Naive thymus-derived CD8-positive, alpha-beta T cell (primary cell): ENCODE measurements around the gene CDRT15L2. TPM values are rescaled to one million over a fixed set of nuclear protein-coding genes. Genes with fewer than 3 reads are reported as not detected.
"Not testable (repeated sequence)": the region's sequence is repeated elsewhere in the genome, so short reads cannot be mapped to it uniquely, and the experiment has no call there.

Experiments used
- ATAC-seq, 2 donors: fragments of 150-1000 bp; cut with Tn5 transposase in 1 of 2; sonication (Bioruptor Pico), chemical (Tn5 transposase) in 1 of 2; 1 replicate in 1 of 2; 2 replicates in 1 of 2; pipeline ENCODE4 v1.10.0; 2021; ENCODE audit warnings: mild to moderate bottlenecking in 2 of 2, moderate library complexity in 2 of 2
- POLR2A ChIA-PET: fragments of 350-600 bp; sonication (Branson Sonifier 250); formaldehyde crosslinking; loops from one replicate; lab custom pipeline; 2021; ENCODE audit warnings: antibody characterized with exemption; lab: Charles Lee
- DNase-seq, 10 donors: peaks; one replicate each; pipeline versions ENCODE4 v3.0.0 to v3.0.0-alpha.2; 2020 to 2022
- H3K27ac Mint-ChIP-seq, 10 donors: one replicate each; pipeline ENCODE4 v1.8.0; 2020 to 2022; ENCODE audit warnings: mild to moderate bottlenecking in 10 of 10, mixed read lengths in 10 of 10, moderate library complexity in 4 of 10, inconsistent platforms in 1 of 10
- H3K27me3 Mint-ChIP-seq, 5 donors: one replicate each; pipeline ENCODE4 v1.8.0; 2021 to 2022; ENCODE audit warnings: mixed read lengths in 5 of 5
- H3K36me3 Mint-ChIP-seq, 3 donors: one replicate each; pipeline ENCODE4 v1.8.0; 2020 to 2022; ENCODE audit warnings: mixed read lengths in 3 of 3, mild to moderate bottlenecking in 2 of 3, inconsistent platforms in 1 of 3
- H3K4me1 Mint-ChIP-seq, 4 donors: one replicate each; pipeline ENCODE4 v1.8.0; 2021 to 2022; ENCODE audit warnings: mixed read lengths in 4 of 4
- H3K4me3 Mint-ChIP-seq, 10 donors: one replicate each; pipeline ENCODE4 v1.8.0; 2020 to 2022; ENCODE audit warnings: mild to moderate bottlenecking in 10 of 10, mixed read lengths in 10 of 10, moderate library complexity in 6 of 10, inconsistent platforms in 1 of 10
- H3K9me3 Mint-ChIP-seq, 9 donors: one replicate each; pipeline ENCODE4 v1.8.0; 2020 to 2022; ENCODE audit warnings: mixed read lengths in 9 of 9, mild to moderate bottlenecking in 3 of 9, inconsistent platforms in 1 of 9, moderate library complexity in 1 of 9
- polyA plus RNA-seq, 3 donors: library from polyadenylated mRNA; unstranded; fragments of 300-500 nt; fragmentation: Illumina TruSeq; gene quantifications; one replicate each; pipeline ENCODE4 v1.2.3, GENCODE V29; 2021
- total RNA-seq, 8 experiments: library from RNA in 2 of 8; stranded (reverse) in 2 of 8; gene quantifications; one replicate each; pipeline ENCODE4 v1.2.3 and lab custom pipeline; 2021 to 2026

CDRT15L2 gene
- total and polyA plus RNA-seq, 5 experiments from 2014 or later: not detected

DNA sequence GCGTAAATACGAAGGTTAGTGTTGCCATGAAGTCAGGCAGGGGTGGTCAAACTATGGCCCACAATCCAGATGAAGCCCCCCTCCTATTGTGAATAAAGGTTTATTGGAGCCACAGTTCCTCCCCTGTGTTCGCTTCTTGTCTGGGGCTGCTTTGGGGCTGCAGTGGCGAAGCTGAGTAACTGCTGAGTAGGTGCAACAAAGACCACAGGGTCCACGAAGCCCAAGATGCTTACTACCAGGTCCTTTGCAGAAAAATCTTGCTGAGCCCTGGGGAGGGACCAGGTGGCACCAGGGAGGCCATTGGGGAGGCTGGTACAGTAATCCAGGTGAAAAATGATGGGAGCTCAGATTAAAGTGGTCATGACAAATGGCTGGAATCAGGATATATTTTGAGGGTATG lies 21.4 kb upstream of the CDRT15L2 start:
- H3K27me3 Mint-ChIP-seq, H3K4me1 Mint-ChIP-seq, H3K4me3 Mint-ChIP-seq, H3K27ac Mint-ChIP-seq, ATAC-seq, DNase-seq, H3K36me3 Mint-ChIP-seq, POLR2A ChIA-PET, H3K9me3 Mint-ChIP-seq: not testable (repeated sequence)

DNA sequence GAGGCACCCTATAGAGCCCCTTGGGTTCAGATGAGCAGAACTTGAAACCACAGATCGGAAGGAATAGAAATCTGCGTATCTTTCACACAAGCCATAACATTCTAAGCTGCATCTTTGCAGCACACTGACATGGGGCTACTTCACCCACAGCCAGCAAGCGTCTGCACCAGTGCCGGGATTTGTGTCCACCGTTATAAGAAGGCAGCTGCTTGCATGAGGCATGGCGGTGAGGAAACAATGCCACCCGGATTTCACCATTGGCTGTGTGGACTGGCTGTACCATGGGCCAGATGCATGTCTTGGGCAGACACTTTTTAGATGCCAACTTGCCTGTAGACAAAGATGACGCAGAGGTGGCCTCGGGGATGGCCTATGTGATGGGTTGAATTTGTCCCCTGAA lies 20.5 kb upstream of the CDRT15L2 start:
- H3K4me3 Mint-ChIP-seq, ATAC-seq, H3K27me3 Mint-ChIP-seq, H3K36me3 Mint-ChIP-seq, H3K4me1 Mint-ChIP-seq, H3K9me3 Mint-ChIP-seq, POLR2A ChIA-PET, DNase-seq: not testable (repeated sequence)
- peak overlapping the region in 1 of 10 donors; percentile 22 for H3K27ac Mint-ChIP-seq

GRCh38 chr17:20562587-20562986 lies 16.9 kb upstream of the CDRT15L2 start:
- POLR2A ChIA-PET: no interaction called here
- no peaks in the 10 kb centered on the region for H3K9me3 Mint-ChIP-seq
- H3K4me3 Mint-ChIP-seq: no peak overlapping the region
- no peak for DNase-seq
- peak overlapping the region in 1 of 10 donors; percentile 21 for H3K27ac Mint-ChIP-seq
- peaks cover 0 to 3% (median 0%) of the 10 kb centered on the region in 4 donors for H3K4me1 Mint-ChIP-seq
- ATAC-seq: no peak
- peaks cover 0 to 1% (median 0%) of the 10 kb centered on the region in 5 donors for H3K27me3 Mint-ChIP-seq
- H3K36me3 Mint-ChIP-seq: no peaks in the 10 kb centered on the region

DNA sequence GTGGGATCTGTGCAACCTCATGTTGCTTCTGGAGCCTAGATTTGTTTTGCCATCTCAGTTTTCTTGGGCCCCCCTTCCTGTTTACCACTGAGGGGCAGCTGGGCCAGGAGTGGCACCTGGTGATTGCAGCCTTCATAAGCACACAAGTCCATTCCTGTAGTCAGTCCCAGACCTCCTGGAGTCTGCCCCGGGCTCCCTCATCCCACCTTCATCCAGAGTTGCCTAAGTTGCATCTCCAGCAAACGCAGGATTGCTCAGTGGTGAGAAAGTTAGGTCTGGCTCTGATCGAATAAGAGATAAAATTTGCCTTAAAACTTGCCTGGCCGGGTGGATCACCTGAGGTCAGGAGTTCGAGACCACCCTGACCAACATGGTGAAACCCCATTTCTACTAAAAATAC lies 14.3 kb upstream of the CDRT15L2 start:
- POLR2A ChIA-PET, H3K36me3 Mint-ChIP-seq, DNase-seq, H3K4me1 Mint-ChIP-seq, ATAC-seq, H3K9me3 Mint-ChIP-seq, H3K27ac Mint-ChIP-seq, H3K27me3 Mint-ChIP-seq, H3K4me3 Mint-ChIP-seq: not testable (repeated sequence)

DNA sequence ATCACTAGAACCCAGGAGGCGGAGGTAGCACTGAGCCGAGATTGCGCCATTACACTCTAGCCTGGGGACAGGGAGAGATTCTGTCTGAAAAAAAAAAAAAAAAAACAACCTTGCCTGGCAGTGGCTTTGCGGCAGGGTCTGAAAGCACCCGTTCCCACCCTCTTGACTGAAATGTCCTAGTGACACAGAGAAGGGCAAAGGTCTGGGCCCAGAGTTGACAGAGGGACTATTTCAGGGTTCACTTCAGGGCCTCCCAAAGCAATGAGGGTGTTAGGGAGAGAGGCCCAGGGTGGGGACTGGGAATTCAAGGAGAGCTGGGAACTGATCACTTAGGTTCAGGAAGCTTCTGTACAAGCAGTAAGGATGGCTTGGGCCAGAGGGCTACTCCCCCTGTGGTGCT lies 13.8 kb upstream of the CDRT15L2 start:
- ATAC-seq (no peak), DNase-seq (no peak)
- POLR2A ChIA-PET: no interaction called here
- Mint-ChIP-seq H3K4me1 (peaks cover 0 to 3% (median 0%) of the 10 kb centered on the region in 4 donors), H3K9me3 (no peaks in the 10 kb centered on the region), H3K27ac (no peak overlapping the region), H3K4me3 (no peak overlapping the region), H3K36me3 (no peaks in the 10 kb centered on the region), H3K27me3 (peaks cover 0 to 3% (median 1%) of the 10 kb centered on the region in 5 donors)

DNA sequence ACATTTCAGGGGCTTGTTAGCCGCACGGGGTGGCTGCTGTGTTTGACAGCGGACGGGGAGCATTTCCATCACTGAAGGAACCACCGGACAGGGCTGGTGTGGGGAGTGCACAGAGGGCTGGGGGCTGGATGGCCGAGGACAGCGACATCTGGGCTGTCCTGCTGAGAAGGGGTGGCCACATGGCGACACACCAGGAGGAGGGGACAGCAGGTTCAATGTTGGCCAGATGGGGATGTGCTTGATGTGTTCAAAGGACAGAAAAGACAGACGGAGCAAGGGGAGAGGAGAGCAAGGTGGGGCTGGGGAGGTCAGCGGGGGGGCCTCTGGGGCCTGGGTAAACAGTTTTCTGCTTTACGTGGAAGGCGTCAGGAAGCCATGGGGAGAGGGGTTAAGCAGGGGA lies 12.8 kb upstream of the CDRT15L2 start:
- H3K4me1 Mint-ChIP-seq, H3K9me3 Mint-ChIP-seq, H3K27ac Mint-ChIP-seq, DNase-seq, H3K36me3 Mint-ChIP-seq, H3K27me3 Mint-ChIP-seq, ATAC-seq, POLR2A ChIA-PET, H3K4me3 Mint-ChIP-seq: not testable (repeated sequence)

GRCh38 chr17:20567421-20567820 lies 12.1 kb upstream of the CDRT15L2 start:
- H3K4me1 Mint-ChIP-seq, H3K27me3 Mint-ChIP-seq, H3K9me3 Mint-ChIP-seq, POLR2A ChIA-PET, H3K27ac Mint-ChIP-seq, ATAC-seq, DNase-seq, H3K4me3 Mint-ChIP-seq, H3K36me3 Mint-ChIP-seq: not testable (repeated sequence)

- POLR2A ChIA-PET, H3K4me1 Mint-ChIP-seq, H3K4me3 Mint-ChIP-seq, DNase-seq, ATAC-seq, H3K27me3 Mint-ChIP-seq, H3K27ac Mint-ChIP-seq, H3K9me3 Mint-ChIP-seq, H3K36me3 Mint-ChIP-seq: not testable (repeated sequence)
Observed at GRCh38 chr17:20568604-20569003, 10.9 kb upstream of the CDRT15L2 start.

DNA sequence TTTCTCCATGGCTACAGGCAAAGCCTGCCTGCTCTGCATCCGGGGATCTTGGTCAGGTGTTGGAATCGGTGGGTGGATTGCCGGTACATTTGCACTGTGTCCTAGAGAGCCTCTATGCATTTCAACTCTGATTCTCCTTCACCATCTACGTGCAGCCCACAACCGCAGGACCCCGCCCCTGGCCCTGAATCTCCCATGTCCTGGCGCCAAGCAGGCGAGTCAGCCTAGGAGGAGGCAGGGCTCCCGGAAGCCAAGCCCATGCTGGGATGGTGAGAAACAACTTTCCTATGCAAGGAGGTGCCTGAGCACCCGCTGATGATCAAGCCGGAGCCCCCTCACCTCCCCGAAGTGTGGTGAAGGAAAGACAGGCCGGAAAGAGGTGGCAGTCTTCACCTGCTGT lies 7.9 kb upstream of the CDRT15L2 start:
- H3K27me3 Mint-ChIP-seq, H3K27ac Mint-ChIP-seq, H3K36me3 Mint-ChIP-seq, ATAC-seq, H3K9me3 Mint-ChIP-seq, H3K4me1 Mint-ChIP-seq, POLR2A ChIA-PET, H3K4me3 Mint-ChIP-seq, DNase-seq: not testable (repeated sequence)

GRCh38 chr17:20573216-20573615 lies 6.3 kb upstream of the CDRT15L2 start:
- ATAC-seq, H3K4me3 Mint-ChIP-seq, H3K27ac Mint-ChIP-seq, DNase-seq, POLR2A ChIA-PET, H3K9me3 Mint-ChIP-seq, H3K4me1 Mint-ChIP-seq, H3K36me3 Mint-ChIP-seq, H3K27me3 Mint-ChIP-seq: not testable (repeated sequence)

GRCh38 chr17:20575071-20575470 lies 4.5 kb upstream of the CDRT15L2 start:
- H3K4me1 Mint-ChIP-seq, H3K27me3 Mint-ChIP-seq, POLR2A ChIA-PET, H3K9me3 Mint-ChIP-seq, DNase-seq, H3K4me3 Mint-ChIP-seq, ATAC-seq, H3K36me3 Mint-ChIP-seq, H3K27ac Mint-ChIP-seq: not testable (repeated sequence)

DNA sequence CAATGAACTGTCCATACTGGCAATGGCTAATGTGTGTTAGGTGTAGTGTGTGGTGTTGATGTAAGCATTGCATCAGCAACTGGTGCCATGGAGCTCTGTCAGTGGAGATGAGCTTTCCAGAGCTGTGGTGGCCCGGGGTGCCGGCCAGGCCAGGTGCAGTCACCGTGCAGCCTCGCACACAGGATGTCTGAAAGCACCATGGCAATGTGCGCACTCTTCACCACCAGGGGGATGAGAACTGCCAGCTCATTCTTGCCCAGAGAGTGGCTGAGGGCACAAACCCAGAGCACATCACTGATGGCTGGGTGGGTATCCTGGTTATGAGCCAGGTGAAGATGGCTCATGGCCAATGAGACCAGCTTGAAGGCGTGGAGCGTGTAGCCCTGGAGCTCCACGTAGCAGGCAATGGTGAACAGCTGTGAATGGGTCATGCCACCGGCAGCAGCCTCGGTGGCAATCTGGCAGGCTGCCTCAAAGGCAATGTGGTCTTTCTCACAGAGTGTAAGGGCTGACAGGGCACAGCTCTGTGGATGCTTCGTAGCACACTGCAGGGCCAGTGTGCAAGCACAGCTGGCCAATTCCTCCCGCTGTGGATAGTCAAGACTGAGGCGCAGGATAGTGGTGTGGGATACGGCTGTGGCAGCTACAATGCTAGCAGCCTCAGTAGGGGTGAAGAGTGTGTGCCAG lies 4.5 kb downstream of the CDRT15L2 start:
- DNase-seq, H3K9me3 Mint-ChIP-seq, H3K4me3 Mint-ChIP-seq, H3K27ac Mint-ChIP-seq, ATAC-seq, H3K4me1 Mint-ChIP-seq, H3K36me3 Mint-ChIP-seq, POLR2A ChIA-PET: not testable (repeated sequence)
- peaks cover 0 to 17% (median 8%) of the 10 kb centered on the region in 5 donors for H3K27me3 Mint-ChIP-seq

DNA sequence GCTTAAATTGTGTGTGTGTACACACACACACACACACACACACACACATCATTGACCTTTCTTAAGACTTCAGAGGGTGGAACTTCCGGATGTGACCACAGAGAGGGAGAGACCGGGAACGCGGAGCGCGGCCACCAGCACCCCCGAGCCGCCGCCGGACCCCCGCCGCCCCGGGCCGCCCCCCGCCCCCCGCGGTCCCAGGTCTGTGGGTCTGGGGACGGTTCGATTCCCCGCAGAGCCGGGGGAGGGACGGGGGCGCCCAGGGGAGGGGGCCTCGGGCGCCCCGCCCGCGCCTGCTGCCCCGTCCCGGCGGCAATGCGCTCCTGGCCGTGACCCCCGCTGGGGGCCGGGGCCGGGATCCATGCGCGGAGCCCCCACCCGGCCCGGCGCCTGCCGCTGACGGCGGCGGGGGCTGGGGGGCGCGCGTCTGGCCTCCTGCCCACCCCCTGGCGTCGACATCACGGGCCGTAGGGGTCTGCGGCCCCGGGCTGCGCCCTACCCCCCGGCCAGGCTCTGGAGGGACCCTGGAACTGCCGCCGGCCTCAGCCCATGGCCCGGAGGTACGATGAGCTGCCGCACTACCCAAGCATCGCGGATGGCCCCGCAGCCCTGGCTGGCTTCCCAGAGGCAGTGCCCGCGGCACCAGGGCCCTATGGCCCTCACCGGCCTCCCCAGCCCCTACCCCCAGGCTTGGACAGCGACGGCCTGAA lies 9.4 kb downstream of the CDRT15L2 start:
- POLR2A ChIA-PET, DNase-seq, H3K27ac Mint-ChIP-seq, ATAC-seq, H3K36me3 Mint-ChIP-seq, H3K4me1 Mint-ChIP-seq, H3K9me3 Mint-ChIP-seq: not testable (repeated sequence)
- peaks cover 0 to 23% (median 9%) of the 10 kb centered on the region in 5 donors for H3K27me3 Mint-ChIP-seq
- H3K4me3 Mint-ChIP-seq: peak overlapping the region in 1 of 10 donors; percentile 39

GRCh38 chr17:20589454-20589810 lies 9.9 kb downstream of the CDRT15L2 start:
- H3K27ac Mint-ChIP-seq, H3K4me1 Mint-ChIP-seq, H3K36me3 Mint-ChIP-seq, POLR2A ChIA-PET, ATAC-seq, H3K4me3 Mint-ChIP-seq, H3K9me3 Mint-ChIP-seq, DNase-seq: not testable (repeated sequence)
- H3K27me3 Mint-ChIP-seq: peaks cover 0 to 23% (median 9%) of the 10 kb centered on the region in 5 donors
